Fibroblast of lung (primary cell): Measurements from ENCODE around the gene CCDC174. TPM values are rescaled to one million over a fixed set of nuclear protein-coding genes. Genes with fewer than 3 reads are reported as not detected.
A peak's percentile ranks its signal among the peaks of the same experiment; 100 is the strongest.
"Not testable (repeated sequence)": the region's sequence is repeated elsewhere in the genome, so short reads cannot be mapped to it uniquely, and the experiment has no call there.

ENCODE experiments used
- DNase-seq, 2 donors: peaks; one replicate each; pipeline versions ENCODE4 v3.0.0 to v3.0.0-alpha.2; 2010; ENCODE audit warnings: low read depth in 2 of 2
- H2AFZ ChIP-seq: 2 replicates; pipeline ENCODE4 v1.5.1; 2012; ENCODE audit warnings: low read length, control low read depth, inconsistent platforms
- H3K27ac ChIP-seq: 2 replicates; pipeline ENCODE4 v1.5.1; 2011; ENCODE audit warnings: low read length, control low read depth; ENCODE audit not compliant: insufficient read depth
- H3K27me3 ChIP-seq: 2 replicates; pipeline ENCODE4 v1.5.1; 2011; ENCODE audit warnings: mild to moderate bottlenecking, low read length; ENCODE audit not compliant: control insufficient read depth, insufficient read depth
- H3K36me3 ChIP-seq: 2 replicates; pipeline ENCODE4 v1.5.1; 2011; ENCODE audit warnings: low read length; ENCODE audit not compliant: control insufficient read depth, insufficient read depth
- H3K4me1 ChIP-seq: 2 replicates; pipeline ENCODE4 v1.5.1; 2011; ENCODE audit warnings: low read length; ENCODE audit not compliant: control insufficient read depth, insufficient read depth; ENCODE audit errors: extremely low read depth
- H3K4me2 ChIP-seq: 2 replicates; pipeline ENCODE4 v1.5.1; 2011; ENCODE audit warnings: low read length, control low read depth; ENCODE audit not compliant: insufficient read depth; ENCODE audit errors: extremely low read depth
- H3K4me3 ChIP-seq, 4 experiments: fragments of 200-600 bp in 1 of 4; sonication (generic) in 1 of 4; replicated peaks in 1 of 4; 2 replicates each; pipeline ENCODE4 v1.5.1; 2011 to 2016; ENCODE audit warnings: low read length in 4 of 4, low read depth in 3 of 4, mild to moderate bottlenecking in 3 of 4, control low read depth in 2 of 4, inconsistent platforms in 1 of 4, mixed read lengths in 1 of 4; ENCODE audit not compliant: insufficient read depth in 1 of 4; ENCODE audit errors: control extremely low read depth in 1 of 4
- H3K79me2 ChIP-seq: 2 replicates; pipeline ENCODE4 v1.5.1; 2012; ENCODE audit warnings: mild to moderate bottlenecking, low read length, inconsistent platforms; ENCODE audit not compliant: control insufficient read depth, insufficient read depth
- H3K9ac ChIP-seq: 2 replicates; pipeline ENCODE4 v1.5.1; 2011; ENCODE audit warnings: mild to moderate bottlenecking, low read length, control low read depth; ENCODE audit not compliant: insufficient read depth
- H3K9me3 ChIP-seq: 2 replicates; pipeline ENCODE4 v1.5.1; 2012; ENCODE audit warnings: low read depth, low read length; ENCODE audit not compliant: control insufficient read depth, insufficient read depth
- H4K20me1 ChIP-seq: 2 replicates; pipeline ENCODE4 v1.5.1; 2011; ENCODE audit warnings: low read length; ENCODE audit not compliant: control insufficient read depth, insufficient read depth; ENCODE audit errors: extremely low read depth
- CTCF ChIP-seq, 2 donors: IDR thresholded peaks in 1 of 2; conservative IDR thresholded peaks in 1 of 2; 1 replicate in 1 of 2; 2 replicates in 1 of 2; pipeline ENCODE4 v1.5.1; 2011 to 2012; ENCODE audit warnings: low read length in 2 of 2, control low read depth in 1 of 2, inconsistent platforms in 1 of 2, low read depth in 1 of 2, mild to moderate bottlenecking in 1 of 2
- EZH2 ChIP-seq: IDR thresholded peaks from 2 replicates; pipeline ENCODE4 v1.5.1; 2012; ENCODE audit warnings: low read length, control low read depth, mild to moderate bottlenecking; ENCODE audit errors: missing control alignments
- polyA plus RNA-seq, 2 donors: library from polyadenylated mRNA; depleted of rRNA in 1 of 2; stranded (reverse) in 1 of 2; unstranded in 1 of 2; fragments of >200 nt; gene quantifications; 2 replicates each; pipeline ENCODE4 v1.2.1, GENCODE V29; 2011 to 2012; ENCODE audit warnings: missing spikeins in 1 of 2
- total RNA-seq: library from RNA; depleted of rRNA; stranded (reverse); fragments of >200 nt; gene quantifications from 2 replicates; pipeline ENCODE4 v1.2.1, GENCODE V29; 2014

The CCDC174 gene
- total and polyA plus RNA-seq, 2 donors (not counting 1 experiment from before 2014, with no cell fraction given): 12.7 to 14.4 TPM

GRCh38 chr3:14606669-14607339, 44.8 kb upstream of the CCDC174 start:
- no peaks in the 10 kb centered on the region for H3K9me3 ChIP-seq
- H3K27ac ChIP-seq: no peak overlapping the region
- H4K20me1 ChIP-seq: no peaks in the 10 kb centered on the region
- peaks cover 11% of the 10 kb centered on the region for H3K27me3 ChIP-seq
- TF ChIP-seq EZH2: no peak
- no peak for TF ChIP-seq CTCF (conservative IDR thresholded peaks at IDR 0.05 in 1 of 2, IDR thresholded peaks at IDR 0.05 in 1 of 2; ENCODE audit: low read depth in 1 of 2, low read length in 2 of 2)
- H3K4me3 ChIP-seq: no peak overlapping the region
- H3K9ac ChIP-seq: no peak overlapping the region
- H3K79me2 ChIP-seq: no peaks in the 10 kb centered on the region
- no peak overlapping the region for H3K4me2 ChIP-seq
- peak in 1 of 2 donors; percentile 39 for DNase-seq
- H3K4me1 ChIP-seq: no peaks in the 10 kb centered on the region
- no peaks in the 10 kb centered on the region for H3K36me3 ChIP-seq
- H2AFZ ChIP-seq: no peak overlapping the region

GRCh38 chr3:14608298-14608697, 43.3 kb upstream of the CCDC174 start:
- no peak for TF ChIP-seq EZH2
- no peak for TF ChIP-seq CTCF (conservative IDR thresholded peaks at IDR 0.05 in 1 of 2, IDR thresholded peaks at IDR 0.05 in 1 of 2; ENCODE audit: low read depth in 1 of 2, low read length in 2 of 2)
- H3K27ac ChIP-seq: no peak overlapping the region
- H2AFZ ChIP-seq: no peak overlapping the region
- H3K4me3 ChIP-seq: no peak overlapping the region
- no peaks in the 10 kb centered on the region for H4K20me1 ChIP-seq
- H3K9me3 ChIP-seq: no peaks in the 10 kb centered on the region
- no peak for DNase-seq
- H3K4me2 ChIP-seq: no peak overlapping the region
- H3K9ac ChIP-seq: no peak overlapping the region
- H3K27me3 ChIP-seq: peaks cover 9% of the 10 kb centered on the region
- no peaks in the 10 kb centered on the region for H3K79me2 ChIP-seq
- H3K4me1 ChIP-seq: no peaks in the 10 kb centered on the region
- H3K36me3 ChIP-seq: no peaks in the 10 kb centered on the region

GRCh38 chr3:14609058-14609457, 42.5 kb upstream of the CCDC174 start:
- not testable (repeated sequence) for H3K4me1 ChIP-seq, H3K27ac ChIP-seq, H3K36me3 ChIP-seq, DNase-seq, H3K27me3 ChIP-seq, H3K4me3 ChIP-seq, H3K4me2 ChIP-seq, H3K9ac ChIP-seq, H3K79me2 ChIP-seq, H3K9me3 ChIP-seq, H4K20me1 ChIP-seq, H2AFZ ChIP-seq
